Lung (tissue), 12 donors: ENCODE data around the gene PTGES3. TPM values are rescaled to one million over a fixed set of nuclear protein-coding genes. Genes with fewer than 3 reads are reported as not detected.

Source experiments
- ATAC-seq: fragments of 200-7000 bp; cut with Tn5 transposase; one replicate; pipeline ENCODE4 v1.9.1; 2020; ENCODE audit warnings: moderate number of reproducible peaks; ENCODE audit not compliant: insufficient read depth, low FRiP score
- DNase-seq, 3 donors: peaks; one replicate each; pipeline ENCODE4 v3.0.0-alpha.2; 2013 to 2017
- H3K27ac ChIP-seq, 2 donors: one replicate each; pipeline ENCODE4 v1.5.1; 2013; ENCODE audit warnings: mild to moderate bottlenecking in 2 of 2, moderate library complexity in 2 of 2, control low read depth in 1 of 2, inconsistent platforms in 1 of 2, low read depth in 1 of 2, low read length in 1 of 2
- H3K27me3 ChIP-seq, 3 donors: one replicate each; pipeline ENCODE4 v1.5.1; 2013; ENCODE audit warnings: low read length in 2 of 3; ENCODE audit not compliant: control insufficient read depth in 3 of 3, insufficient read depth in 3 of 3
- H3K36me3 ChIP-seq, 4 donors: one replicate each; pipeline ENCODE4 v1.5.1; 2013; ENCODE audit warnings: low read length in 4 of 4, mild to moderate bottlenecking in 1 of 4, moderate library complexity in 1 of 4; ENCODE audit not compliant: control insufficient read depth in 4 of 4, insufficient read depth in 4 of 4
- H3K4me1 ChIP-seq, 5 donors: one replicate each; pipeline ENCODE4 v1.5.1; 2013; ENCODE audit warnings: low read length in 5 of 5, mild to moderate bottlenecking in 2 of 5, moderate library complexity in 1 of 5; ENCODE audit not compliant: control insufficient read depth in 5 of 5, insufficient read depth in 5 of 5
- H3K4me3 ChIP-seq: one replicate; pipeline ENCODE4 v1.5.1; 2013; ENCODE audit warnings: mild to moderate bottlenecking, control low read depth, moderate library complexity
- H3K9ac ChIP-seq, 2 donors: one replicate each; pipeline ENCODE4 v1.5.1; 2013; ENCODE audit warnings: low read length in 2 of 2, control low read depth in 1 of 2; ENCODE audit not compliant: insufficient read depth in 1 of 2
- H3K9me3 ChIP-seq, 4 donors: one replicate each; pipeline ENCODE4 v1.5.1; 2013; ENCODE audit warnings: low read length in 3 of 4, mild to moderate bottlenecking in 1 of 4, moderate library complexity in 1 of 4; ENCODE audit not compliant: control insufficient read depth in 4 of 4, insufficient read depth in 3 of 4
- CTCF ChIP-seq: IDR thresholded peaks from 2 replicates; pipeline ENCODE4 v1.5.1; 2012; ENCODE audit warnings: mild to moderate bottlenecking; ENCODE audit errors: control extremely low read depth, extremely low read depth
- WGBS, 2 donors: extraction: QIAGEN DNeasy Blood & Tissue Kit; methylation state at CpG; one replicate each; pipeline ENCODE4 v1.1.7; 2013; 5-methylcytosine and 5-hydroxymethylcytosine counted together
- polyA plus RNA-seq, 2 donors: library from polyadenylated mRNA; stranded (reverse); fragments of 200-250 nt; gene quantifications; one replicate each; pipeline ENCODE4 v1.2.1, GENCODE V29; 2013
- total RNA-seq, 2 donors: library from RNA; depleted of rRNA in 1 of 2; stranded (reverse); fragments of >200 nt in 1 of 2; gene quantifications; one replicate each; pipeline ENCODE4 v1.2.1, GENCODE V29; 2014 to 2021
- donor health status: control.
- donor health status: control.
- donor health status: Bipolar disorder and iron deficiency.
- donor health status: healthy.
- donor health status: DM: yes; HTN: yes; CAD: no.

PTGES3 gene
- total and polyA plus RNA-seq, 4 donors, result 88.6 to 180 (median 152) TPM

GRCh38 chr12:56716458-56716857 is 28.4 kb upstream of the PTGES3 start:
- WGBS, 2 donors, result 20 to 79% methylated on average over 1 of the region's 1 CpG
- Histone ChIP-seq H3K27me3 (no peaks in the 10 kb centered on the region), H3K4me3 (no peak overlapping the region), H3K36me3 (peaks cover 39 to 61% (median 45%) of the 10 kb centered on the region in 4 donors), H3K9ac (no peak overlapping the region), H3K4me1 (peaks cover 15 to 34% (median 22%) of the 10 kb centered on the region in 5 donors), H3K27ac (no peak overlapping the region), H3K9me3 (no peaks in the 10 kb centered on the region)
- no peak for ATAC-seq
- DNase-seq, result no peak
- TF ChIP-seq CTCF, result no peak

GRCh38 chr12:56715798-56716197 is 27.7 kb upstream of the PTGES3 start:
- peaks cover 35 to 56% (median 42%) of the 10 kb centered on the region in 4 donors for H3K36me3 ChIP-seq
- TF ChIP-seq CTCF, result no peak
- H3K9ac ChIP-seq, result no peak overlapping the region
- H3K4me1 ChIP-seq, result peaks cover 9 to 28% (median 19%) of the 10 kb centered on the region in 5 donors
- no peak for DNase-seq
- no peaks in the 10 kb centered on the region for H3K27me3 ChIP-seq
- WGBS, 2 donors, result 78 to 81% methylated on average over 8 of the region's 8 CpGs
- no peak overlapping the region for H3K27ac ChIP-seq
- H3K9me3 ChIP-seq, result no peaks in the 10 kb centered on the region
- ATAC-seq, result no peak
- no peak overlapping the region for H3K4me3 ChIP-seq

GRCh38 chr12:56714431-56714929 is 26.4 kb upstream of the PTGES3 start:
- no peak overlapping the region for H3K9ac ChIP-seq
- 97 to 99% methylated on average over 2 of the region's 2 CpGs for WGBS, 2 donors
- peaks cover 33 to 44% (median 38%) of the 10 kb centered on the region in 4 donors for H3K36me3 ChIP-seq
- DNase-seq (no peak), ATAC-seq (no peak)
- H3K9me3 ChIP-seq, result no peaks in the 10 kb centered on the region
- H3K27ac ChIP-seq, result no peak overlapping the region
- peaks cover 6 to 16% (median 13%) of the 10 kb centered on the region in 5 donors for H3K4me1 ChIP-seq
- TF ChIP-seq CTCF, result no peak
- no peak overlapping the region for H3K4me3 ChIP-seq
- no peaks in the 10 kb centered on the region for H3K27me3 ChIP-seq

GRCh38 chr12:56713345-56713744 is 25.3 kb upstream of the PTGES3 start:
- H3K27me3 ChIP-seq, result no peaks in the 10 kb centered on the region
- ATAC-seq, result no peak
- peaks cover 25 to 35% (median 30%) of the 10 kb centered on the region in 4 donors for H3K36me3 ChIP-seq
- no peak for DNase-seq
- TF ChIP-seq CTCF, result no peak
- 47 to 62% methylated on average over 3 of the region's 3 CpGs for WGBS, 2 donors
- H3K9me3 ChIP-seq, result no peaks in the 10 kb centered on the region
- H3K4me3 ChIP-seq, result no peak overlapping the region
- H3K4me1 ChIP-seq, result peaks cover 0 to 6% (median 3%) of the 10 kb centered on the region in 5 donors
- no peak overlapping the region for H3K27ac ChIP-seq
- H3K9ac ChIP-seq, result no peak overlapping the region
